ENCODE measurements around the gene ARHGEF28. TPM values are rescaled to one million over a fixed set of nuclear protein-coding genes. Genes with fewer than 3 reads are reported as not detected.

ARHGEF28 gene
- total RNA-seq, 1 experiment from 2014 or later: 32.2 TPM

- no peak for DNase-seq (ENCODE audit: extremely low read depth, low read depth)
Observed at GRCh38 chr5:73981704-73982103, 355.7 kb downstream of the ARHGEF28 start.

- DNase-seq (ENCODE audit: extremely low read depth, low read depth): no peak
Observed at GRCh38 chr5:73983644-73984043, 357.6 kb downstream of the ARHGEF28 start.

DNA sequence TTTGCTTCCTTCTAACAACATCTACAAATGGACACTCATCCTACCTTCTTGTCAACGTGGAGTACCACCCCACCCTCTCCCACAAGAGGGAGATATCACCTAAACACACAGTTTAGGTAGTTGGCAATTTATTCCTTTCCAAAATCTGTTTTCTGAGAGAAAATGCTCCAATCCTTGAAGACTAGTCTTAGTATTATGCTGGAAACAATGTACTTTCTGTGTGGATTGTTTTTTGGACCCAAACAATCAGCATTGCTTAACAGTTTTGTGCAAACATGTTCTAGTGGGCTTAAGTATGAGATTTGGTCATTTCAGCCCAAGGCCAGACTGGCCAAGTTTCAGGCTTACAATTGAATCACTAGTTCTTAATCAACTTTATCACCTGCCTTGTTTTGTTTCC lies 359.1 kb downstream of the ARHGEF28 start:
- no peak for DNase-seq (ENCODE audit: extremely low read depth, low read depth)

GRCh38 chr5:73986729-73987128 lies 360.7 kb downstream of the ARHGEF28 start:
- DNase-seq (ENCODE audit: extremely low read depth, low read depth): no peak

GRCh38 chr5:73987915-73988314 lies 361.9 kb downstream of the ARHGEF28 start:
- no peak for DNase-seq (ENCODE audit: extremely low read depth, low read depth)

DNA sequence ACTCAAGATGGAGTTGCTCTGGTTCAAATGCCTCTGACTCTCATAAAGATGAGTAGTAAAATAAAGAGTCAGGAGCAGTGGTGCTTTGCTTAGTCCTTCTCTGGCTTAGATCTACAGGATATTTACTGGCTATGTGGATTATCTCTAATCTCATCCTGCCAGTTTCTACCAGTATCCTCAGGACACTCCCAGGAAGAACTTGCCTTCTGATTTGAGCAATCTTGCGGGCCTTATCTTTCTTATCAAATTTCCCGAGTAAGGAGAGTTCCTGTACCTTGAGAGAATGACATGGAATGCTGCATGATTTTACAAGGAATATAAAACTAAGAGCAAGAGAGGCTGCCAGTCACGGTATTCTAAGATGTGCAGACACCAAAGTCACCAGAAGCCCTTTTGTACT lies 364.0 kb downstream of the ARHGEF28 start:
- no peak for DNase-seq (ENCODE audit: extremely low read depth, low read depth)

Small RNAs within 50 kb of the gene (small RNA-seq; reads per million reads assigned to genes)
- gene RNU7-196P: 0 reads per million in 2 experiments

Other genes with a start within 250 kb of the ARHGEF28 start
- gene FOXD1, start 177.4 kb upstream of the ARHGEF28 start, total RNA-seq (2014; rRNA removed; shearing (Covaris generic)): 15.6 and 16.6 TPM in 2 replicates
- gene BTF3, start 127.8 kb upstream of the ARHGEF28 start, total RNA-seq (2014; rRNA removed; shearing (Covaris generic)): 1,343 and 1,385 TPM in 2 replicates
- gene ANKRA2, start 60.6 kb upstream of the ARHGEF28 start, total RNA-seq (2014; rRNA removed; shearing (Covaris generic)): 30.0 and 31.5 TPM in 2 replicates
- 36.5 and 41.0 TPM in 2 replicates for gene UTP15, start 60.5 kb upstream of the ARHGEF28 start, total RNA-seq (2014; rRNA removed; shearing (Covaris generic))